ENCODE data around the gene CBARP. TPM values are rescaled to one million over a fixed set of nuclear protein-coding genes. Genes with fewer than 3 reads are reported as not detected.
A peak's percentile ranks its signal among the peaks of the same experiment; 100 is the strongest.

CBARP gene
- total and polyA plus RNA-seq, 2 of the 13 experiments (the other 11 are each of a cell fraction or from before 2014, with no cell fraction given) = 1.2 to 1.4 TPM

DNA sequence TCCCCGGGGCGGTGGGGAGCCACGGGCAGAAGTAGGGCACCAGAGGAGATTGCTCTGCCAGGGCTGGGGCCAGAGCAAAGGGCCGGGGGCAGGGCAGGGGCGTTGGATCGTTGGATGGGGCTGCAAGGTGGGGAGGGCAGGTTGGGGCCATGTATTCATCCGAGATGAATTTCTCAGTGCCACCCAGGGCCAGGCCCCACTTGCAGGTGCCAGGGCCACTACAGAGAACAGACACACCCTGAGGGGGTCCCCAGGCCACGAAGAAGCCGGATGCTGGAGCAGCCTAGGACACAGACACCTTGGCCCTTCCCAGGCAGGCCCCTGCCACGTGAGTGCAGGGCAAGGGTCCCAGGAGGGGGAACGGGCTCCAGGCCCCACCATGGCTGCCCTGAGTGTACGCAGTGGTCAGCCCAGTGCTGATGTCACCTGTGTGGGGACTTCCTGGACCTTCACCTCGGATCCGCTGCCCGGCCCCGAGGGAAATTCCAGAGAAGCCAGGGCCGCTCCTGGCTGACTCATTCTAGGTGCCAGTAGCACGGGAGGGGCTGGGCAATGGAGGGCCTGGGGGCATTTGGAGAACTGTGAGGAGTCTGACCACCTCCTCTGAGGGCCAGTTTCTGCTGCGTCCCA lies 54.1 kb downstream of the CBARP start (continued):
- TF ChIP-seq, protein P1, sequence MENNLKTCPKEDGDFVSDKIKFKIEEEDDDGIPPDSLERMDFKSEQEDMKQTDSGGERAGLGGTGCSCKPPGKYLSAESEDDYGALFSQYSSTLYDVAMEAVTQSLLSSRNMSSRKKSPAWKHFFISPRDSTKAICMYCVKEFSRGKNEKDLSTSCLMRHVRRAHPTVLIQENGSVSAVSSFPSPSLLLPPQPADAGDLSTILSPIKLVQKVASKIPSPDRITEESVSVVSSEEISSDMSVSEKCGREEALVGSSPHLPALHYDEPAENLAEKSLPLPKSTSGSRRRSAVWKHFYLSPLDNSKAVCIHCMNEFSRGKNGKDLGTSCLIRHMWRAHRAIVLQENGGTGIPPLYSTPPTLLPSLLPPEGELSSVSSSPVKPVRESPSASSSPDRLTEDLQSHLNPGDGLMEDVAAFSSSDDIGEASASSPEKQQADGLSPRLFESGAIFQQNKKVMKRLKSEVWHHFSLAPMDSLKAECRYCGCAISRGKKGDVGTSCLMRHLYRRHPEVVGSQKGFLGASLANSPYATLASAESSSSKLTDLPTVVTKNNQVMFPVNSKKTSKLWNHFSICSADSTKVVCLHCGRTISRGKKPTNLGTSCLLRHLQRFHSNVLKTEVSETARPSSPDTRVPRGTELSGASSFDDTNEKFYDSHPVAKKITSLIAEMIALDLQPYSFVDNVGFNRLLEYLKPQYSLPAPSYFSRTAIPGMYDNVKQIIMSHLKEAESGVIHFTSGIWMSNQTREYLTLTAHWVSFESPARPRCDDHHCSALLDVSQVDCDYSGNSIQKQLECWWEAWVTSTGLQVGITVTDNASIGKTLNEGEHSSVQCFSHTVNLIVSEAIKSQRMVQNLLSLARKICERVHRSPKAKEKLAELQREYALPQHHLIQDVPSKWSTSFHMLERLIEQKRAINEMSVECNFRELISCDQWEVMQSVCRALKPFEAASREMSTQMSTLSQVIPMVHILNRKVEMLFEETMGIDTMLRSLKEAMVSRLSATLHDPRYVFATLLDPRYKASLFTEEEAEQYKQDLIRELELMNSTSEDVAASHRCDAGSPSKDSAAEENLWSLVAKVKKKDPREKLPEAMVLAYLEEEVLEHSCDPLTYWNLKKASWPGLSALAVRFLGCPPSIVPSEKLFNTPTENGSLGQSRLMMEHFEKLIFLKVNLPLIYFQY (CRISPR knock-in tag; IDR thresholded peaks at IDR 0.05; ENCODE audit: borderline replicate concordance) = 0 out of 2 replicates have a peak, but pooled peaks have one; percentile 40
- TF ChIP-seq ZNF678 (CRISPR knock-in tag; IDR thresholded peaks at IDR 0.05) (no peak), ZNF781 (CRISPR knock-in tag; IDR thresholded peaks at IDR 0.05; ENCODE audit: borderline replicate concordance, not compliant biosample characterization) (no peak), KMT2A (CRISPR knock-in tag; IDR thresholded peaks at IDR 0.05) (peak; percentile 40; the same call in 1 of the 2 replicates), ATF7 (IDR thresholded peaks at IDR 0.05) (peak; percentile 31; the same call in 1 of the 2 replicates), ATF7 (CRISPR knock-in tag; IDR thresholded peaks at IDR 0.05) (no peak), PHF8 (CRISPR knock-in tag; IDR thresholded peaks at IDR 0.05) (0 out of 2 replicates have a peak, but pooled peaks have one; percentile 39)
- TF ChIP-seq, protein P2, sequence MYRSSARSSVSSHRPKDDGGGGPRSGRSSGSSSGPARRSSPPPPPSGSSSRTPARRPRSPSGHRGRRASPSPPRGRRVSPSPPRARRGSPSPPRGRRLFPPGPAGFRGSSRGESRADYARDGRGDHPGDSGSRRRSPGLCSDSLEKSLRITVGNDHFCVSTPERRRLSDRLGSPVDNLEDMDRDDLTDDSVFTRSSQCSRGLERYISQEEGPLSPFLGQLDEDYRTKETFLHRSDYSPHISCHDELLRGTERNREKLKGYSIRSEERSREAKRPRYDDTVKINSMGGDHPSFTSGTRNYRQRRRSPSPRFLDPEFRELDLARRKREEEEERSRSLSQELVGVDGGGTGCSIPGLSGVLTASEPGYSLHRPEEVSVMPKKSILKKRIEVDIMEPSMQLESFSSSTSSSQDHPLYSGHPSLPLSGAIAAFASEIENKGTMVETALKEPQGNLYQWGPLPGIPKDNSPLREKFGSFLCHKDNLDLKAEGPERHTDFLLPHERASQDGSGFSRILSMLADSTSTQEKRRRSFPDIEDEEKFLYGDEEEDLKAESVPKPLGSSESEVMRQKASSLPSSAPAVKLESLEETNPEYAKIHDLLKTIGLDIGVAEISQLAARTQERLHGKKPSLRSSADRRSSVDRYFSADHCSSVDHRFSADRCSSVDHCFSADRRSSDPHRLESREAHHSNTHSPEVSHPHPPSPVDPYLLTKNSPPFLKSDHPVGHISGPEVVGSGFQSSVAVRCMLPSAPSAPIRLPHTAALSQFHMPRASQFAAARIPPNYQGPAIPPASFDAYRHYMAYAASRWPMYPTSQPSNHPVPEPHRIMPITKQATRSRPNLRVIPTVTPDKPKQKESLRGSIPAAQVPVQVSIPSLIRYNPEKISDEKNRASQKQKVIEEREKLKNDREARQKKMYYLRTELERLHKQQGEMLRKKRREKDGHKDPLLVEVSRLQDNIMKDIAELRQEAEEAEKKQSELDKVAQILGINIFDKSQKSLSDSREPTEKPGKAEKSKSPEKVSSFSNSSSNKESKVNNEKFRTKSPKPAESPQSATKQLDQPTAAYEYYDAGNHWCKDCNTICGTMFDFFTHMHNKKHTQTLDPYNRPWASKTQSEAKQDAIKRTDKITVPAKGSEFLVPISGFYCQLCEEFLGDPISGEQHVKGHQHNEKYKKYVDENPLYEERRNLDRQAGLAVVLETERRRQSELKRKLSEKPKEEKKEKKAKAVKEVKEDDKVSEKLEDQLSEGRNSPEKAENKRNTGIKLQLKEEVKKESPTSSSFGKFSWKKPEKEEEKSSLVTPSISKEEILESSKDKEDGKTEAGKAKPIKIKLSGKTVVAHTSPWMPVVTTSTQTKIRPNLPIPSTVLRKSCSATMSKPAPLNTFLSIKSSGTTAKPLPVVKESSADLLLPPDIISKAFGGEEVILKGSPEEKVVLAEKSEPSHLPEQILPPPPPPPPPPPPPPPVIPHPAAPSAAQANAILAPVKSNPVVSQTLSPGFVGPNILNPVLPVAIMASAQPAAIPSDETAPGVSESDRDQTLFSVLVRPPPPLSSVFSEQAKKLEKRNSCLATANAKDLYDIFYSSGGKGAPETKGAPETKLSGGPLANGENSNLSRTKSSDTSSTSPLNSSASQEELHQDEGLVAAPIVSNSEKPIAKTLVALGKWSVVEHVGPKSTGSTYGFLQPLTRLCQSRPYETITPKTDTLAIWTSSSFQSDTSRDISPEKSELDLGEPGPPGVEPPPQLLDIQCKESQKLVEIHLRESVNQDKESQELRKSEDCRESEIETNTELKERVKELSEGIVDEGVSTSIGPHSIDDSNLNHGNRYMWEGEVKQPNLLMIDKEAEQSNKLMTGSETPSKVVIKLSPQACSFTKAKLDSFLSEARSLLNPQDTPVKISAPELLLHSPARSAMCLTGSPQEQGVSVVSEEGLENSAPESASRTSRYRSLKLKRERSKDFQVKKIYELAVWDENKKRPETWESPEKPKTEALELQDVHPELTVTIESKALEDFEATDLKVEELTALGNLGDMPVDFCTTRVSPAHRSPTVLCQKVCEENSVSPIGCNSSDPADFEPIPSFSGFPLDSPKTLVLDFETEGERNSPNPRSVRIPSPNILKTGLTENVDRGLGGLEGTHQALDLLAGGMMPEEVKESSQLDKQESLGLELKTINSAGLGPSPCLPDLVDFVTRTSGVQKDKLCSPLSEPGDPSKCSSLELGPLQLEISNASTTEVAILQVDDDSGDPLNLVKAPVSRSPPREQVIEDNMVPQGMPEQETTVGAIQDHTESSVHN (CRISPR knock-in tag; IDR thresholded peaks at IDR 0.05) = no peak
- TF ChIP-seq, protein P3, sequence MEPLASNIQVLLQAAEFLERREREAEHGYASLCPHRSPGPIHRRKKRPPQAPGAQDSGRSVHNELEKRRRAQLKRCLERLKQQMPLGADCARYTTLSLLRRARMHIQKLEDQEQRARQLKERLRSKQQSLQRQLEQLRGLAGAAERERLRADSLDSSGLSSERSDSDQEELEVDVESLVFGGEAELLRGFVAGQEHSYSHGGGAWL (CRISPR knock-in tag; IDR thresholded peaks at IDR 0.05) = 0 out of 2 replicates have a peak, but pooled peaks have one; percentile 32
- TF ChIP-seq, protein P4, sequence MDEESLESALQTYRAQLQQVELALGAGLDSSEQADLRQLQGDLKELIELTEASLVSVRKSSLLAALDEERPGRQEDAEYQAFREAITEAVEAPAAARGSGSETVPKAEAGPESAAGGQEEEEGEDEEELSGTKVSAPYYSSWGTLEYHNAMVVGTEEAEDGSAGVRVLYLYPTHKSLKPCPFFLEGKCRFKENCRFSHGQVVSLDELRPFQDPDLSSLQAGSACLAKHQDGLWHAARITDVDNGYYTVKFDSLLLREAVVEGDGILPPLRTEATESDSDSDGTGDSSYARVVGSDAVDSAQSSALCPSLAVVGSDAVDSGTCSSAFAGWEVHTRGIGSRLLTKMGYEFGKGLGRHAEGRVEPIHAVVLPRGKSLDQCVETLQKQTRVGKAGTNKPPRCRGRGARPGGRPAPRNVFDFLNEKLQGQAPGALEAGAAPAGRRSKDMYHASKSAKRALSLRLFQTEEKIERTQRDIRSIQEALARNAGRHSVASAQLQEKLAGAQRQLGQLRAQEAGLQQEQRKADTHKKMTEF (CRISPR knock-in tag; IDR thresholded peaks at IDR 0.05) = peak; percentile 63
